HL-60 (cell line): ENCODE measurements around the gene YARS1.

Experiments used
- DNase-seq, 2 experiments: peaks; one replicate each; pipeline ENCODE4 v3.0.0-alpha.2; 2010 to 2020; ENCODE audit warnings: low read depth in 1 of 2, low spot score in 1 of 2
- H3K27ac ChIP-seq: fragments of 250-450 bp; sonication (Bioruptor Pico); replicated peaks from 2 replicates; pipeline ENCODE4 v1.5.1; 2020; ENCODE audit warnings: mild to moderate bottlenecking, moderate library complexity
- H3K27me3 ChIP-seq: fragments of 250-450 bp; sonication (Bioruptor Pico); 2 replicates; pipeline ENCODE4 v1.5.1; 2021; ENCODE audit warnings: mild to moderate bottlenecking, moderate library complexity; ENCODE audit not compliant: insufficient read depth, poor library complexity, severe bottlenecking
- H3K4me3 ChIP-seq: replicated peaks from 2 replicates; pipeline ENCODE4 v1.5.1; 2011; ENCODE audit warnings: mild to moderate bottlenecking, control low read depth, low read length; ENCODE audit not compliant: insufficient read depth
- GABPA ChIP-seq: IDR thresholded peaks from 2 replicates; pipeline ENCODE4 v1.6.1; 2012; ENCODE audit warnings: low read depth
- POLR2AphosphoS5 ChIP-seq: IDR thresholded peaks from 2 replicates; pipeline ENCODE4 v1.6.1; 2012; ENCODE audit warnings: low read depth
- SPI1 ChIP-seq: IDR thresholded peaks from 2 replicates; pipeline ENCODE4 v1.6.1; 2012; ENCODE audit warnings: low read depth, mild to moderate bottlenecking, borderline replicate concordance
- TF ChIP-seq, protein P1 (sequence below): IDR thresholded peaks from 2 replicates; pipeline ENCODE4 v1.6.1; 2012; ENCODE audit warnings: low read depth; ENCODE audit not compliant: insufficient replicate concordance
- TF ChIP-seq, protein P2 (sequence below): IDR thresholded peaks from one replicate; pipeline ENCODE4 v1.5.1; 2011; ENCODE audit warnings: low read length, control low read depth, inconsistent platforms; ENCODE audit not compliant: insufficient read depth

YARS1 gene

DNA sequence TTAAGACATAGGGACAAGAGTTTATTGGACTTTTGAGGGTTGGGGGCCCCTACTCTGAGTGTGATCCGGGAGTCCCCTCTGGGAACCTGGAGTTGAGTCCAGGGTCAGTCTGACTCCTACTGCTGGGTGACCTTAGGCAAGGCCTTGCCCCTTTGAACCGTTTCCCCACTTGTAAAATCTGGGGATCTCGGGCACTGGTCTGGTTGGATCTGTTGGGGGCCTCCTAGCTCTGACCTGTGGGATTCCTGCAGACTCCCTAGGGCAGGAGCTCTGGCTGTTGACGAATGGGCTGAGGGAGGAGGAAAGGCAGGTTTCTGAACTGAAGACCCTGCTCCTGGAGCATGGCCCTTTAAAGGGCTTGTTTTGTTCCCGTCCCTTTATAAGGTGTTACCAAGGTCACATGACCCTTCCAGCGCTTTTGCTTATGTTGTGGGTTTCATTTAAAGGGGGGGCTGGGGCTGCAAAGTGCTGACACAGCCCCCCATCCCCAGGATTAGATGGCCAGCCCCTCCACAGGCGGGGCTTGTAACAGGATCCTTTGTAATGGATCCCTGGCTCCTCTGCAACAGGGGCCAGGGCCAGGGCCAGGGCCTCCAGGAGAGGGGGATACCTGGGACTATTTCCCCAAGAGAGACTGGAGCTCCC lies 50.7 kb downstream of the YARS1 start:
- H3K27ac ChIP-seq = no peak overlapping the region
- no peak for DNase-seq
- H3K4me3 ChIP-seq = no peak overlapping the region
- TF ChIP-seq POLR2AphosphoS5 (no peak), GABPA (no peak), SPI1 (no peak)
- TF ChIP-seq, protein P1, sequence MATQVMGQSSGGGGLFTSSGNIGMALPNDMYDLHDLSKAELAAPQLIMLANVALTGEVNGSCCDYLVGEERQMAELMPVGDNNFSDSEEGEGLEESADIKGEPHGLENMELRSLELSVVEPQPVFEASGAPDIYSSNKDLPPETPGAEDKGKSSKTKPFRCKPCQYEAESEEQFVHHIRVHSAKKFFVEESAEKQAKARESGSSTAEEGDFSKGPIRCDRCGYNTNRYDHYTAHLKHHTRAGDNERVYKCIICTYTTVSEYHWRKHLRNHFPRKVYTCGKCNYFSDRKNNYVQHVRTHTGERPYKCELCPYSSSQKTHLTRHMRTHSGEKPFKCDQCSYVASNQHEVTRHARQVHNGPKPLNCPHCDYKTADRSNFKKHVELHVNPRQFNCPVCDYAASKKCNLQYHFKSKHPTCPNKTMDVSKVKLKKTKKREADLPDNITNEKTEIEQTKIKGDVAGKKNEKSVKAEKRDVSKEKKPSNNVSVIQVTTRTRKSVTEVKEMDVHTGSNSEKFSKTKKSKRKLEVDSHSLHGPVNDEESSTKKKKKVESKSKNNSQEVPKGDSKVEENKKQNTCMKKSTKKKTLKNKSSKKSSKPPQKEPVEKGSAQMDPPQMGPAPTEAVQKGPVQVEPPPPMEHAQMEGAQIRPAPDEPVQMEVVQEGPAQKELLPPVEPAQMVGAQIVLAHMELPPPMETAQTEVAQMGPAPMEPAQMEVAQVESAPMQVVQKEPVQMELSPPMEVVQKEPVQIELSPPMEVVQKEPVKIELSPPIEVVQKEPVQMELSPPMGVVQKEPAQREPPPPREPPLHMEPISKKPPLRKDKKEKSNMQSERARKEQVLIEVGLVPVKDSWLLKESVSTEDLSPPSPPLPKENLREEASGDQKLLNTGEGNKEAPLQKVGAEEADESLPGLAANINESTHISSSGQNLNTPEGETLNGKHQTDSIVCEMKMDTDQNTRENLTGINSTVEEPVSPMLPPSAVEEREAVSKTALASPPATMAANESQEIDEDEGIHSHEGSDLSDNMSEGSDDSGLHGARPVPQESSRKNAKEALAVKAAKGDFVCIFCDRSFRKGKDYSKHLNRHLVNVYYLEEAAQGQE = no peak
- TF ChIP-seq, protein P2, sequence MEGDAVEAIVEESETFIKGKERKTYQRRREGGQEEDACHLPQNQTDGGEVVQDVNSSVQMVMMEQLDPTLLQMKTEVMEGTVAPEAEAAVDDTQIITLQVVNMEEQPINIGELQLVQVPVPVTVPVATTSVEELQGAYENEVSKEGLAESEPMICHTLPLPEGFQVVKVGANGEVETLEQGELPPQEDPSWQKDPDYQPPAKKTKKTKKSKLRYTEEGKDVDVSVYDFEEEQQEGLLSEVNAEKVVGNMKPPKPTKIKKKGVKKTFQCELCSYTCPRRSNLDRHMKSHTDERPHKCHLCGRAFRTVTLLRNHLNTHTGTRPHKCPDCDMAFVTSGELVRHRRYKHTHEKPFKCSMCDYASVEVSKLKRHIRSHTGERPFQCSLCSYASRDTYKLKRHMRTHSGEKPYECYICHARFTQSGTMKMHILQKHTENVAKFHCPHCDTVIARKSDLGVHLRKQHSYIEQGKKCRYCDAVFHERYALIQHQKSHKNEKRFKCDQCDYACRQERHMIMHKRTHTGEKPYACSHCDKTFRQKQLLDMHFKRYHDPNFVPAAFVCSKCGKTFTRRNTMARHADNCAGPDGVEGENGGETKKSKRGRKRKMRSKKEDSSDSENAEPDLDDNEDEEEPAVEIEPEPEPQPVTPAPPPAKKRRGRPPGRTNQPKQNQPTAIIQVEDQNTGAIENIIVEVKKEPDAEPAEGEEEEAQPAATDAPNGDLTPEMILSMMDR = no peak
- H3K27me3 ChIP-seq = no peaks in the 10 kb centered on the region

DNA sequence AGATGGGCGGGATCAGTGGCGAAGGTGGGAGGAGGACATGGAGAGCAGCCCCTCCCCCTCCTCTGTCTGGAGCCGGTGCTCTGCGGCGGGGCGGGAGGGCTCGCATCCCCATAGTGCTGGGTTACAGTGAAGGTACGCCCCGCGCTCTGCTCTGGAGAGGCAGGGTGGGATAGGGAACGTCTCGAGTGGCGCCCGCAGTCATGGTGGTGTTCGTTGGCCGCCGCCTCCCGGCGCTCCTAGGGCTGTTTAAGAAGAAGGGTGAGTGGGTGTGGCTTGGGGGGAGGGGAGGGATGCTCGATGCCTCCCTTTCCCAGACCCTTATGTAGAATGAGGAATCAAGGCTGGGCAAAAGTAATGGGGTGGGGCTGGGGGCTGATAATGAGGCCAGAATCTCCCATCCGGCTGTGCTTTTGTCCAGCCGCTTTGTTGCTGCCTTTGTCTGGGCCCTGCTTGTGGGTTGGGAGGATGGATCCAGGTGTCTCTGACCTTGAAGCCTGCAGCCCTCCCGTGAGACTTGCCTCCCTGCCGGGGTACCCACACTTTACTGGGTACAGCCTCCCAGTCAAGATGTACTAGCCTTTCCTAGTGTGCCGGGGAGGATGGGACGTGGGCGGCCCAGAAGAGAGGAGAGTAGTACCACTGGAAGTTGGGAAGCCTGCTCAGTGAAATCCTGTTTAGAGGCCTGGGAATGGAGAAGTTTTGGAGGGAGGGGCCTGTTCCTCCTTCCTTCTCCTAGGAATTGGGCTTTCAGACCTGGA lies 51.4 kb downstream of the YARS1 start:
- Histone ChIP-seq H3K27me3 (no peaks in the 10 kb centered on the region), H3K4me3 (no peak overlapping the region), H3K27ac (no peak overlapping the region)
- TF ChIP-seq, protein P2 = no peak
- TF ChIP-seq SPI1 = no peak
- TF ChIP-seq POLR2AphosphoS5 = no peak
- TF ChIP-seq GABPA = no peak
- TF ChIP-seq, protein P1 = no peak
- no peak for DNase-seq

DNA sequence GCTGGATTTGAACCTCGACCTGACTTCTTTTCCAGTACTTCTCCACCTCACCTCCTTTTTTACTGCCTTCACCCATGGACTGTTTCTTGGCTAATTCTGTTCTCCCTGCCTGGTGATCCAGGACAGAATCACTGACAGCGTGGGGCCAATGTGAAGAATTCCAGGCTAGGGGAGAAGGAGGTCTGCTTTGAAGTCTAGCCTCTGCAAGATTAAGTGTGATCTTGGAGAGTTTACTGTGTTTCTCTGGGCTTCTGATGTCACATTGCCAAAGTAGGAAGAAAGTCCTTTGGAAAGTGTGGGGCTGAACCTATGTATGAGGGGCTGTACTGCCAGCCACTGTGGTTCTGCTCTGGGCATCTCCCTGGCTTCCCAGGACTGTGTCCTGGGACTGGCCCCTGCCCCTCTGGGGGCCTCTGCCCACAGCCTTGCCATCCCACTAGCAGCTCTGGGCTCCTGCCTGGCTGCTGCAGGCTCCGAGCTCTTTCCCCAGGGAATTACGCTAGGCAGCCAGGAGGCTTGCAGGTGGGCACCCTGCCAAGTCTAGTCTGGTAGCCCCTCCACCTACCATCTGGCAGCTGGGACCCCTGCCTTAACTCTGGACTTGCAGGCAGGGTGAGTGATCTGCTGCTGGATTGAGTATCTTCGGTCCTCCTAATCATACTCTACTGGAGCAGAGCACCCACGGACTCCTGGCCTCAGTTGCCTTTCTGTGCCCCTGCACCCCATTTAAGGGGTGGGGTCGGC lies 52.2 kb downstream of the YARS1 start:
- DNase-seq = no peak
- TF ChIP-seq POLR2AphosphoS5 = no peak

DNA sequence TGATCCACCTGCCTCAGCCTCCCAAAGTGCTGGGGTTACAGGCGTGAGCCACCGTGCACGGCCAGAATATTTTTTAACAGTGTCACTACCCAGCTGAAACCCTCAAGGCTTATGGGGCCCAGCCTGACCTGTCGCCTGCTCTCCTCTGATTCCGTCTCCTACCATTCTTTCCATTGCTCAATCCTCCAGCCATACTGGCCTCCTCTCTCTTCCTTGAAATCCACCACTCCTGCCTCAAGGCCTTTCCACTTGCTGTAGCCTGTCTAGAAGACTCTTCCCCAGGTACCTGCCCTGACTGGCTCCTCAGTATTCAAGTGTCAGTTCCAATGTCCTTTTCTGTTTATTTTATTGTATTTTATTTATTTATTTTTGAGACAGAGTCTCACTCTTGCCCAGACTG lies 53.9 kb downstream of the YARS1 start:
- no peaks in the 10 kb centered on the region for H3K27me3 ChIP-seq
- DNase-seq = no peak
- no peak overlapping the region for H3K4me3 ChIP-seq
- no peak overlapping the region for H3K27ac ChIP-seq
- TF ChIP-seq POLR2AphosphoS5 (no peak), GABPA (no peak)

More for the DNA sequence above, 52.2 kb downstream of the YARS1 start:
- Histone ChIP-seq H3K27me3 (no peaks in the 10 kb centered on the region), H3K27ac (no peak overlapping the region), H3K4me3 (no peak overlapping the region)
